ENCODE results near the gene TASP1. TPM values are rescaled to one million over a fixed set of nuclear protein-coding genes. Genes with fewer than 3 reads are reported as not detected.

TASP1 gene
- total RNA-seq, 1 experiment from 2014 or later: 27.4 TPM

DNA sequence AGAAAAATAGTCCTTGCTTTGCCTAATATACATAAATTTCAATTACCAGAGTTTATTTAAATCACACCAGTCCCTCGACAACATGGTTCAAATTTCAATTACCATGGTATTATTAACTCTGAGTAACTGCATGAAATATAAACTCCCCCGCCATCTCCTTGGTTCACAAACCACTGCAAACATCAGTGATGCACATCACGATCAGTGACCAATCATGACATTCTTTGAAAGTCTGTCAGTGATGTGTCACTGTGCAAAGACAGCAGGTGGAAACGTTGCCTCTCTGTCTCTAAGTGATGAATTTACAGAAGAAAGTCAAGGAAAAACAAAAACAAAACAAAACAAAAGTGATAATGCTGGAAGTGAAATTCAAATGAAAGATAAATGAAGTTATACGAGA, 86.7 kb downstream of the TASP1 start:
- no peaks in the 10 kb centered on the region for H3K4me1 Mint-ChIP-seq (ENCODE audit: low read depth, unreplicated experiment)
- POLR2A ChIA-PET: no interaction called here
- intact Hi-C loops (cut with micrococcal nuclease; ENCODE audit: unreplicated experiment): loop anchor here (1.0 kb wide), 1 partner anchor 141 kb away; no protein-coding TSS in a partner anchor
- TF ChIP-seq, protein P1, sequence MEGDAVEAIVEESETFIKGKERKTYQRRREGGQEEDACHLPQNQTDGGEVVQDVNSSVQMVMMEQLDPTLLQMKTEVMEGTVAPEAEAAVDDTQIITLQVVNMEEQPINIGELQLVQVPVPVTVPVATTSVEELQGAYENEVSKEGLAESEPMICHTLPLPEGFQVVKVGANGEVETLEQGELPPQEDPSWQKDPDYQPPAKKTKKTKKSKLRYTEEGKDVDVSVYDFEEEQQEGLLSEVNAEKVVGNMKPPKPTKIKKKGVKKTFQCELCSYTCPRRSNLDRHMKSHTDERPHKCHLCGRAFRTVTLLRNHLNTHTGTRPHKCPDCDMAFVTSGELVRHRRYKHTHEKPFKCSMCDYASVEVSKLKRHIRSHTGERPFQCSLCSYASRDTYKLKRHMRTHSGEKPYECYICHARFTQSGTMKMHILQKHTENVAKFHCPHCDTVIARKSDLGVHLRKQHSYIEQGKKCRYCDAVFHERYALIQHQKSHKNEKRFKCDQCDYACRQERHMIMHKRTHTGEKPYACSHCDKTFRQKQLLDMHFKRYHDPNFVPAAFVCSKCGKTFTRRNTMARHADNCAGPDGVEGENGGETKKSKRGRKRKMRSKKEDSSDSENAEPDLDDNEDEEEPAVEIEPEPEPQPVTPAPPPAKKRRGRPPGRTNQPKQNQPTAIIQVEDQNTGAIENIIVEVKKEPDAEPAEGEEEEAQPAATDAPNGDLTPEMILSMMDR (IDR thresholded peaks at IDR 0.05; ENCODE audit: insufficient read depth in 1 of 2, low read depth in 1 of 2, low read length in 1 of 2, severe bottlenecking in 1 of 2, unreplicated experiment in 1 of 2): no peak
- DNase-seq: no peak
- no peaks in the 10 kb centered on the region for H3K27me3 Mint-ChIP-seq (ENCODE audit: insufficient read depth, unreplicated experiment)
- H3K4me3 Mint-ChIP-seq (ENCODE audit: unreplicated experiment): no peak overlapping the region
- Histone ChIP-seq H3K4me3 (ENCODE audit: low read depth, low read length) (no peak overlapping the region), H3K27me3 (replicated peaks; ENCODE audit: control insufficient read depth, insufficient read depth, low read length) (no peaks in the 10 kb centered on the region), H3K36me3 (ENCODE audit: control insufficient read depth, insufficient read depth, low read length) (0 out of 2 replicates have a peak, but pooled peaks cover 1% of the 10 kb centered on the region), H3K4me1 (no peaks in the 10 kb centered on the region), H3K9me3 (no peaks in the 10 kb centered on the region)
- peaks cover 14% of the 10 kb centered on the region for H3K36me3 Mint-ChIP-seq (ENCODE audit: insufficient read depth, unreplicated experiment)
- no peaks in the 10 kb centered on the region for H3K9me3 Mint-ChIP-seq (ENCODE audit: unreplicated experiment)
- BruUV-seq (replicated peaks): no TSS peak
- no peak overlapping the region for H3K27ac Mint-ChIP-seq (ENCODE audit: unreplicated experiment)
- CTCF ChIA-PET: no interaction called here

DNA sequence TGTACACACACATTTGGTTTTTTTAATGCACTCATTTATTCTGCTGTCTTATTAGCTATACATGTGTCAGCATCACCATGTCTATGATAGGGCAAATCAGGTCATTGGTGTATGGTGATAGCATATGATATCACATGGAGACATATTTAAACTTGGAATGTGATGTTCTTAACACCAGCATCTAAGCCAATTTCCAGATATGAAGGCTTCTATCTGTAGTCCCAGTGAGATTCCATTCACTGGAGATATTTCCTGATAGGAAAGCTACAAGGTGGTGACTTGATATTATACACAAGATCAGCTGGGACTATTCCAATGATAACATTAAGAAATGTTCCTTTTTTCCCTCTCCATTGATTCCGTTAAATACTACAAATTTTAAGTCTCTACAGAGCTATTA, 89.3 kb downstream of the TASP1 start:
- Mint-ChIP-seq H3K9me3 (ENCODE audit: unreplicated experiment) (no peaks in the 10 kb centered on the region), H3K4me1 (ENCODE audit: low read depth, unreplicated experiment) (no peaks in the 10 kb centered on the region), H3K4me3 (ENCODE audit: unreplicated experiment) (no peak overlapping the region), H3K27ac (ENCODE audit: unreplicated experiment) (no peak overlapping the region), H3K36me3 (ENCODE audit: insufficient read depth, unreplicated experiment) (no peaks in the 10 kb centered on the region), H3K27me3 (ENCODE audit: insufficient read depth, unreplicated experiment) (no peaks in the 10 kb centered on the region)
- Histone ChIP-seq H3K4me3 (ENCODE audit: low read depth, low read length) (no peak overlapping the region), H3K4me1 (no peaks in the 10 kb centered on the region), H3K9me3 (no peaks in the 10 kb centered on the region), H3K36me3 (ENCODE audit: control insufficient read depth, insufficient read depth, low read length) (0 out of 2 replicates have a peak, but pooled peaks cover 1% of the 10 kb centered on the region), H3K27me3 (replicated peaks; ENCODE audit: control insufficient read depth, insufficient read depth, low read length) (no peaks in the 10 kb centered on the region)
- ChIA-PET POLR2A (no interaction called here), CTCF (interaction anchor here (0.6 kb wide), 1 partner anchor 223 kb away, joined by 3 read pairs; no protein-coding TSS in a partner anchor)
- no TSS peak for BruUV-seq (replicated peaks)
- TF ChIP-seq, protein P1 (IDR thresholded peaks at IDR 0.05; ENCODE audit: insufficient read depth in 1 of 2, low read depth in 1 of 2, low read length in 1 of 2, severe bottlenecking in 1 of 2, unreplicated experiment in 1 of 2): no peak
- no peak for DNase-seq
- intact Hi-C loops (cut with micrococcal nuclease; ENCODE audit: unreplicated experiment): loop anchor here (10.0 kb wide), 3 partner anchors 125 to 325 kb away; partner anchors contain the start of gene ISM1

DNA sequence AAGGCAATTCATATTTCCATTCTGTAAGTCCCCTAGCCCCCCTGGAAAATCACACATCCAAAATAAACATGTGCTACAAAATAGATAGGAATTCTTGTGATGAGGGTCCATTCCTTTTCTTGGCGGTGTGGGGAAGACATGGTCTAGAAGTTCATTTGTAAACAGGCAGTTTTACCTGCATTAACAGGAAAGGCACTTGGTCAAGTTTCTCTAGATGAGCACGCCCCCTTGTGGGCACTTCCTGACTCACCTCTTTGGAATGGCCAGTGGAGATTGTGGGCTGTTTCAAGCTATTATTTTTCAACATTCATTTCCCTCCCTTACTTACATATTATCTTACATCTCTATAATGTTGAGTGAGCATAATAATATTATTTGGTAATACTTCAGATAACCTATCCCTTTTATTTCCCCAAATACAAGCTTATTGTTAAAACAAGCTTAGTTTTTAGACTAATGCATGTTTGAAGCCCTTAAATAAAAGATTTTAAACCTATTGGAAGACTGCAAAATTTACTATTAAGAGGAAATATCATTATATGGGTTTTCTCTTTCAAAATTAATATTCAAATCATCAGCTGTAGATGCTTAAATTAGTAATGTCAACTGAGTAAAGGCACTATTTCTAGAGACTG, 92.1 kb downstream of the TASP1 start:
- POLR2A ChIA-PET: no interaction called here
- Histone ChIP-seq H3K27me3 (replicated peaks; ENCODE audit: control insufficient read depth, insufficient read depth, low read length) (no peaks in the 10 kb centered on the region), H3K4me1 (no peaks in the 10 kb centered on the region), H3K4me3 (ENCODE audit: low read depth, low read length) (no peak overlapping the region), H3K36me3 (ENCODE audit: control insufficient read depth, insufficient read depth, low read length) (no peaks in the 10 kb centered on the region), H3K9me3 (no peaks in the 10 kb centered on the region)
- H3K4me3 Mint-ChIP-seq (ENCODE audit: unreplicated experiment): no peak overlapping the region
- no peaks in the 10 kb centered on the region for H3K36me3 Mint-ChIP-seq (ENCODE audit: insufficient read depth, unreplicated experiment)
- no peaks in the 10 kb centered on the region for H3K9me3 Mint-ChIP-seq (ENCODE audit: unreplicated experiment)
- TF ChIP-seq, protein P1 (IDR thresholded peaks at IDR 0.05; ENCODE audit: insufficient read depth in 1 of 2, low read depth in 1 of 2, low read length in 1 of 2, severe bottlenecking in 1 of 2, unreplicated experiment in 1 of 2): peak; percentile 82 to 90
- H3K27me3 Mint-ChIP-seq (ENCODE audit: insufficient read depth, unreplicated experiment): no peaks in the 10 kb centered on the region
- no TSS peak for BruUV-seq (replicated peaks)
- no peaks in the 10 kb centered on the region for H3K4me1 Mint-ChIP-seq (ENCODE audit: low read depth, unreplicated experiment)
- CTCF ChIA-PET: interaction anchor here (0.6 to 4.2 kb wide), 22 partner anchors 9 to 622 kb away, joined by 3 to 53 read pairs (median 5); no protein-coding TSS in a partner anchor
- H3K27ac Mint-ChIP-seq (ENCODE audit: unreplicated experiment): no peak overlapping the region
- peak; percentile 81 to 87 for DNase-seq
- intact Hi-C loops (cut with micrococcal nuclease; ENCODE audit: unreplicated experiment): loop anchor here (1.0 to 10.0 kb wide), 9 partner anchors 87 to 622 kb away; partner anchors contain the start of gene ISM1

All from Caco-2 (cell line).